OCI-LY3 (cell line): ENCODE results near the gene PON2.

Experiments
- H2AFZ ChIP-seq: fragments of 200-600, 300-600 bp; shearing (Covaris generic); 2 replicates; pipeline ENCODE4 v1.6.0; 2014; ENCODE audit warnings: antibody characterized with exemption, low read depth, low read length
- H3K27ac ChIP-seq: fragments of 200-600, 300-600 bp; sonication (generic); 2 replicates; pipeline ENCODE4 v1.5.1; 2014; ENCODE audit warnings: mild to moderate bottlenecking, low read length, moderate library complexity, mixed read lengths
- H3K27me3 ChIP-seq: fragments of 200-600, 300-600 bp; sonication (generic); 2 replicates; pipeline ENCODE4 v1.6.1; 2014; ENCODE audit warnings: low read depth, low read length, mixed read lengths
- H3K36me3 ChIP-seq: fragments of 200-600, 300-600 bp; sonication (generic); replicated peaks from 2 replicates; pipeline ENCODE3; 2014; ENCODE audit warnings: low read depth, low read length, mixed read lengths
- H3K4me1 ChIP-seq: fragments of 300-600, 200-600 bp; sonication (generic); 2 replicates; pipeline ENCODE4 v1.6.1; 2014; ENCODE audit warnings: low read length, mixed read lengths
- H3K4me2 ChIP-seq: fragments of 200-600, 300-600 bp; sonication (generic); 2 replicates; pipeline ENCODE4 v1.6.1; 2014; ENCODE audit warnings: low read length, mixed read lengths
- H3K4me3 ChIP-seq: fragments of 300-600, 200-600 bp; sonication (generic); 2 replicates; pipeline ENCODE4 v1.5.1; 2014; ENCODE audit warnings: antibody characterized with exemption, mild to moderate bottlenecking, low read length, moderate library complexity
- H3K79me2 ChIP-seq: fragments of 300-600, 200-600 bp; shearing (Covaris generic); 2 replicates; pipeline ENCODE4 v1.6.1; 2014; ENCODE audit warnings: mild to moderate bottlenecking, low read length, mixed read lengths
- H3K9ac ChIP-seq: fragments of 300-600, 200-600 bp; shearing (Covaris generic); 2 replicates; pipeline ENCODE4 v1.6.0; 2014; ENCODE audit warnings: mild to moderate bottlenecking, low read length, moderate library complexity
- H3K9me3 ChIP-seq: fragments of 200-600, 300-600 bp; shearing (Covaris generic); 2 replicates; pipeline ENCODE4 v1.6.1; 2014; ENCODE audit warnings: low read length, mixed read lengths; ENCODE audit not compliant: insufficient read depth
- H4K20me1 ChIP-seq: fragments of 200-600, 300-600 bp; sonication (generic); 2 replicates; pipeline ENCODE4 v1.6.1; 2016; ENCODE audit warnings: low read length, mixed read lengths; ENCODE audit not compliant: insufficient read depth
- EZH2phosphoT487 ChIP-seq: fragments of 200-600 bp; shearing (Covaris generic); IDR thresholded peaks from 2 replicates; pipeline ENCODE4 v1.6.1; 2018; ENCODE audit warnings: antibody characterized with exemption, mixed run types, low read depth
- TF ChIP-seq, protein P1 (sequence below): fragments of 200-600, 300-600 bp; sonication (generic); IDR thresholded peaks from 2 replicates; pipeline ENCODE4 v1.5.1; 2014; ENCODE audit warnings: antibody characterized with exemption, low read length, low read depth

Gene PON2

GRCh38 chr7:95479992-95480624 lies 45.3 kb upstream of the PON2 start:
- H3K79me2 ChIP-seq, result no peaks in the 10 kb centered on the region
- no peak overlapping the region for H3K4me2 ChIP-seq
- H3K36me3 ChIP-seq, result no peaks in the 10 kb centered on the region
- H3K4me3 ChIP-seq, result no peak overlapping the region
- peaks cover 9% of the 10 kb centered on the region for H3K4me1 ChIP-seq
- H3K9ac ChIP-seq, result no peak overlapping the region
- H3K27me3 ChIP-seq, result 0 out of 2 replicates have a peak, but pooled peaks cover 3% of the 10 kb centered on the region
- TF ChIP-seq, protein P1, sequence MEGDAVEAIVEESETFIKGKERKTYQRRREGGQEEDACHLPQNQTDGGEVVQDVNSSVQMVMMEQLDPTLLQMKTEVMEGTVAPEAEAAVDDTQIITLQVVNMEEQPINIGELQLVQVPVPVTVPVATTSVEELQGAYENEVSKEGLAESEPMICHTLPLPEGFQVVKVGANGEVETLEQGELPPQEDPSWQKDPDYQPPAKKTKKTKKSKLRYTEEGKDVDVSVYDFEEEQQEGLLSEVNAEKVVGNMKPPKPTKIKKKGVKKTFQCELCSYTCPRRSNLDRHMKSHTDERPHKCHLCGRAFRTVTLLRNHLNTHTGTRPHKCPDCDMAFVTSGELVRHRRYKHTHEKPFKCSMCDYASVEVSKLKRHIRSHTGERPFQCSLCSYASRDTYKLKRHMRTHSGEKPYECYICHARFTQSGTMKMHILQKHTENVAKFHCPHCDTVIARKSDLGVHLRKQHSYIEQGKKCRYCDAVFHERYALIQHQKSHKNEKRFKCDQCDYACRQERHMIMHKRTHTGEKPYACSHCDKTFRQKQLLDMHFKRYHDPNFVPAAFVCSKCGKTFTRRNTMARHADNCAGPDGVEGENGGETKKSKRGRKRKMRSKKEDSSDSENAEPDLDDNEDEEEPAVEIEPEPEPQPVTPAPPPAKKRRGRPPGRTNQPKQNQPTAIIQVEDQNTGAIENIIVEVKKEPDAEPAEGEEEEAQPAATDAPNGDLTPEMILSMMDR, result no peak
- TF ChIP-seq EZH2phosphoT487, result no peak
- no peaks in the 10 kb centered on the region for H3K9me3 ChIP-seq
- H4K20me1 ChIP-seq, result no peaks in the 10 kb centered on the region
- no peak overlapping the region for H3K27ac ChIP-seq
- no peak overlapping the region; the same call in 1 of the 2 replicates for H2AFZ ChIP-seq

DNA sequence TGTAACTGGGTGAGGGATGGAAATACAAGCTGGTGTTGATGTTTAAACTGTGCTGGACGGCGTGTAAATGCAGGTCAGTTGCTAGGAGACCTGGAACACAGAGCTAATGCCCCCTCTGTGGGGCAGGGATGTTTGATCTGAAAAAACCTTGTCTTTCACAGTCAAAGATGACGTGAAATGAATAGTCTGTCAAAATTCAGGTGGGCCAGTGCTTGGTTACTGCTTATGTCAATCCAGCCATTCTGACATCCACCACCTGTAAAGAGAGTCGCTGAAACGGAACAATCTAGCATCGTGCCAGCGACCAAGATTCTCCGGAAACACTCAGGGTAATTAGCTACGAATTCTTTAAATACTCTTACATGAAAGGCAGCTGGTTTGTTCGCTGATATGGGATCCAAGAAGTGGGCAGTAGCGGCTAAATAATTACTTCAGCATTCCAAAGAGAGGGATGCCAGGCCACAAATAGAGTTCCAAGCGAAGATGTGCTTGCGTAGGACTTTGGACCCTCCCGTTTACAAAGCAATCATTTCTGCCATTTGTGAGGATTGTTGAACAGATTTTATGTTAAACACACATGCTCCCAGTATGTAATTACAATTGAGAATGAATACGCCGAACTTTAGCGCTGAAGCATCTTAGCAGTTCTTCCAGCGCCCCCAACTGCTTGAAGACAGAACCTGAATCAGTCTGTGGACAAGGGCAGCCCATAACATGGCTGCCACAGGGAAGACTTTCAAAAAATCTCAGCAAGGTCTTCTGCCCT lies 43.6 kb upstream of the PON2 start:
- Histone ChIP-seq H3K36me3 (no peaks in the 10 kb centered on the region), H3K27ac (no peak overlapping the region), H3K9me3 (no peaks in the 10 kb centered on the region), H4K20me1 (no peaks in the 10 kb centered on the region), H3K4me1 (peaks cover 9% of the 10 kb centered on the region), H2AFZ (0 out of 2 replicates have a peak overlapping the region, but pooled peaks have one; percentile 64), H3K79me2 (no peaks in the 10 kb centered on the region), H3K4me3 (no peak overlapping the region), H3K4me2 (no peak overlapping the region), H3K9ac (no peak overlapping the region), H3K27me3 (peaks cover 3% of the 10 kb centered on the region; the same call in 1 of the 2 replicates)
- no peak for TF ChIP-seq EZH2phosphoT487
- TF ChIP-seq, protein P1, result no peak

DNA sequence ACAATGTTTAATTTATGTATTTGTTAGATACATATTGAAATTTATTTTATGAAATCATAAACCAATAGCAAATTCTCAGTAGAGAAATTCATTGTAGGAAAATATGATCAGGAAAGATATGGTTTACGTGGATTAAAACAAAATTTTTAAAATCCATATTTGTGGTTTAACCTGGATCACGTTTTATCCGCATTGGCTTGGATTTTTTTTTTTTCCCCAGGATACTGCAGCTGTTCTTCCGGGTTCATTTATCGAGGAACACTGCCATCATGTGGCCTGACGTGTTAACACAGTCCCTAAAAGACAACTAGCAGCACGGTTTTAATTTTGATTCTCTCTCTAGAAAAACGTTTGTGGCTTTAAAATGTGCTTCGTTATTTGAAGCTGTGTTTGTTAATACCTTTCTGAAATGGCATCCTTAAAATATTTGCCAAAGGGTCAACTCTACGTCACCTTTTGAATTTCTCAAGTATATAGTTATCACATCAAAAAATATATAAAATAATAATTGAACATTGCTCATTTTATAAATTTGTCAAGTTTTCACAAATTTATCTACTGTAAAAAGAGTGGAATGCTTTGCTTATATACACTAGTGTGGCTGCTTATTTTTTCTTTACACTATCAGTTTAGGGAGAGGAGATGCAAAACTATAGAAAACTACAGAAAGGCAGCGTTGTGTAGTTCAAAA lies 42.2 kb upstream of the PON2 start:
- no peak for TF ChIP-seq EZH2phosphoT487
- TF ChIP-seq, protein P1, result peak; percentile 83
- Histone ChIP-seq H3K9me3 (no peaks in the 10 kb centered on the region), H3K9ac (no peak overlapping the region), H3K27me3 (peaks cover 3% of the 10 kb centered on the region; the same call in 1 of the 2 replicates), H4K20me1 (no peaks in the 10 kb centered on the region), H3K4me3 (peak overlapping the region; percentile 29; the same call in 1 of the 2 replicates), H3K27ac (no peak overlapping the region), H3K79me2 (no peaks in the 10 kb centered on the region), H3K4me2 (peak overlapping the region; percentile 42), H3K4me1 (peaks cover 9% of the 10 kb centered on the region), H3K36me3 (no peaks in the 10 kb centered on the region), H2AFZ (peak overlapping the region; percentile 62)
